Activated naive CD8-positive, alpha-beta T cell treated with anti-CD3 and anti-CD28 coated beads, Interleukin-2, amount 10 ng/mL, durations not matched to agents 7 days and 5 days (primary cell): Measurements from ENCODE around the gene INSRR. TPM values are rescaled to one million over a fixed set of nuclear protein-coding genes. Genes with fewer than 3 reads are reported as not detected.
A peak's percentile ranks its signal among the peaks of the same experiment; 100 is the strongest.

Source experiments
- ATAC-seq: fragments of 150-1000 bp; cut with Tn5 transposase; one replicate; pipeline ENCODE4 v1.10.0; 2021; ENCODE audit warnings: low read depth, moderate library complexity
- POLR2A ChIA-PET: fragments of 350-600 bp; sonication (Branson Sonifier 250); formaldehyde crosslinking; loops from one replicate; lab custom pipeline; 2021; ENCODE audit warnings: antibody characterized with exemption; lab: Charles Lee
- DNase-seq: peaks from one replicate; pipeline ENCODE4 v3.0.0; 2021
- H3K27ac Mint-ChIP-seq: one replicate; pipeline ENCODE4 v1.8.0; 2022; ENCODE audit warnings: mild to moderate bottlenecking, mixed read lengths
- H3K27me3 Mint-ChIP-seq: one replicate; pipeline ENCODE4 v1.8.0; 2022; ENCODE audit warnings: mild to moderate bottlenecking, moderate library complexity, mixed read lengths
- H3K36me3 Mint-ChIP-seq: one replicate; pipeline ENCODE4 v1.8.0; 2021; ENCODE audit warnings: mild to moderate bottlenecking, mixed read lengths
- H3K4me1 Mint-ChIP-seq: one replicate; pipeline ENCODE4 v1.8.0; 2021; ENCODE audit warnings: mixed read lengths
- H3K4me3 Mint-ChIP-seq: one replicate; pipeline ENCODE4 v1.8.0; 2022; ENCODE audit warnings: mild to moderate bottlenecking, moderate library complexity, mixed read lengths
- H3K9me3 Mint-ChIP-seq: one replicate; pipeline ENCODE4 v1.8.0; 2021; ENCODE audit warnings: mixed read lengths
- total RNA-seq, 2 experiments: library from RNA; stranded (reverse); gene quantifications; one replicate each; pipeline ENCODE4 v1.2.3, GENCODE V29; 2021

The INSRR gene
- total RNA-seq, 2 experiments from 2014 or later: 0.47 to 0.48 TPM

DNA sequence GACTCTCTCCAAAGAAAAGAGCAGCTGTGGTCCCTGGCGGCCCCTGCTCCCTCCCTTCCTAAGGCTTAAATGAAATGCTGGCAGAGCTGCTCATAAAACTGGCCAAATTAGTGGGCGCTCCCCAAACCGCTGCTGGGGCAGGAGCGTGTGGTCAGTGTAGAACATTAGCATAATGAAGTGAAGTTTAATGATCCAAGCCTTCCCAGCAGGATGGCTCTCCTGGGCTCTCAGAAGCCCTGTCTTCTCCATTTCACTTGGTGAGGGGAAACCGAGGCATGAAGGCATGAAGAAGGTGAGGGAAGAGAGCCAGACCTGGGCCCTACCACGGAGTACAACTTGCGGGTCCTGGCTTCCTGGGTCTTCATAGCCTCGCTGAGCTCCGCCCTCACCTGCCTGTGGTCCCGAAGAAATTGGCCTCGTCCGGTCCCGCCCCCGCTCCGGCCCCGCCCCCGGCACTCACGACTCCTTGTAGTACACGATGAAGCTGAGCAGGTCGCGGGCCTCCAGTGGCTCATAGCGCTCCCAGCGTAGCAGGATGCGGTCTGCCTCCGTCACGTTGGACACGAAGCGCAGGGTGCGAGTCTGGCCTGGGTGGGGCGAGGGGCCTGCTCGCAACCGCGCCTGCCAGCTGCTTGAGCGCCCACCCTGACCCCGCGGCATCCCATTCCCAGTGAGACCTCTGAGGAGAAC, 10.3 kb downstream of the INSRR start:
- POLR2A ChIA-PET: interaction anchor here (0.6 to 4.1 kb wide), 8 partner anchors 12 to 124 kb away, joined by 3 to 54 read pairs (median 4); partner anchors contain the start of genes INSRR, NTRK1, PRCC and SH2D2A

DNA sequence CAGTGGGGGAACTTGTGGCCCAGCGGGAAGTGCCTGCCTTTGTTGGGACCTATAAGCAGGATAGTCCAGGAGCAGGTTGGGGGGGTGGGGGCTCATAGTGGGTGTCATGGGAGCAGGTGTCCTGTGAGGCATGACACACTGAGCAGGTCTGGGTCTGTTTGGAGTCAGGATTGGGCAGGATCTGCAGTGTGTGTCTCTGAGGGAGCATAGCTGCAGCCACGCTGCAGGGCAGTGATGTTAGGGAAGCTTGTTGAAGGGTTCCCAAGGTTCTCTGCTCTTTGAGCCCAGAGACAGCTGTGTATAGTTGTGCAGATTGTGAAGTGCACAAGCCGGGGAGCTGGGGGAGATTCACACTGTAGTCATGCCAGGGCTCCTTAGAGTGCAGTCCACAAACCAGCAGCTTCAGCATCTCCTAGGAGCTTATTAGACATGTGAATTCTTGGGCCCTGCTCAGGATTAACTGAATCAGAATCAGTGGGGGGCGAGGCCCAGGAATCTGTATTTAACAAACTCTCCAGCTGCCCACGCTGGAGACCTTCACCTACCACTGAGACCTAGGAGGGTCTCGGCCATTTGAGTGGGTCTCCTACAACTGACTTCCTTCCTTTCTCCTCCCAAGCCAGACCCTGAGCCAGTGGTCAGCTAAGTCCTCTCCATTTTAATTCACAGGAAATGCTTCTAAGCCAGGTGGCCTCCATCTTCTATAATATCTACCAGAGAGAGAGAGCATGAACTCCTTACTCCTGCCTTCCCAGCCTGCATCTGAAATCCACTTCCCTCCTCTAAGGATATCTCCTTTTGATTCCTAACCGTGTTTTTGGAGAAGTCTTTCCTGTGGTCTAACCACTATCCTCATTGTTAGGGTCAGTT, 11.1 kb downstream of the INSRR start:
- Mint-ChIP-seq H3K4me3 (peak overlapping the region; percentile 79), H3K27me3 (peaks cover 34% of the 10 kb centered on the region), H3K36me3 (peaks cover 1% of the 10 kb centered on the region), H3K27ac (peak overlapping the region; percentile 67), H3K4me1 (peaks cover 27% of the 10 kb centered on the region), H3K9me3 (no peaks in the 10 kb centered on the region)
- DNase-seq (no peak), ATAC-seq (no peak)
- POLR2A ChIA-PET: interaction anchor here (0.6 to 4.1 kb wide), 9 partner anchors 12 to 123 kb away, joined by 3 to 54 read pairs (median 3); partner anchors contain the start of genes INSRR, NTRK1, PRCC and SH2D2A

More for the DNA sequence above, 10.3 kb downstream of the INSRR start:
- Mint-ChIP-seq H3K4me1 (peaks cover 31% of the 10 kb centered on the region), H3K27me3 (peaks cover 28% of the 10 kb centered on the region), H3K36me3 (peaks cover 1% of the 10 kb centered on the region), H3K9me3 (no peaks in the 10 kb centered on the region), H3K27ac (peak overlapping the region; percentile 81), H3K4me3 (peak overlapping the region; percentile 79)
- ATAC-seq: peak; percentile 91
- DNase-seq: peak; percentile 80

DNA sequence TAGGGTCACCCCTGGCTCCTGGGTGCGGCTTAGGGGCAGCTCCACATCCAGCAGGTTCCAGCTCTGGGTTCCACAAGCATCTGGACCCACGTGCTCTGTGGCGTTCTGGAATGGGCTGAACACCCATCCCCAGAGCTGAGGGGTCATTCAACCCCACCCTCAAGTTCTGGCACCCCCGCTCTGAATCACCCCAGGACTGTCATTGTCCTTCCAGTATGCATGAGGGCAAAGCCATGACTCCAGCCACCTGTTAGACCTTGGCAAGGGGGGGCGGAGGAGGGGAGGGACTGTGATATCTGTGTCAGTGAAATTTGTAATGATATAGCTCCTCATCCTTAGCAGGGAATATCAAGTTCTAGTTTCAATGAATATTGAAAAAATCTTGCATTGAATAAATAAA, 12.3 kb downstream of the INSRR start:
- H3K4me3 Mint-ChIP-seq: peak overlapping the region; percentile 59
- ATAC-seq (no peak), DNase-seq (no peak)
- H3K27me3 Mint-ChIP-seq: peaks cover 38% of the 10 kb centered on the region
- no peak overlapping the region for H3K27ac Mint-ChIP-seq
- peaks cover 27% of the 10 kb centered on the region for H3K4me1 Mint-ChIP-seq
- H3K36me3 Mint-ChIP-seq: peaks cover 1% of the 10 kb centered on the region
- POLR2A ChIA-PET: interaction anchor here (4.1 kb wide), 1 partner anchor 14 kb away, joined by 54 read pairs; the partner anchor contains the start of genes INSRR and NTRK1
- H3K9me3 Mint-ChIP-seq: no peaks in the 10 kb centered on the region

DNA sequence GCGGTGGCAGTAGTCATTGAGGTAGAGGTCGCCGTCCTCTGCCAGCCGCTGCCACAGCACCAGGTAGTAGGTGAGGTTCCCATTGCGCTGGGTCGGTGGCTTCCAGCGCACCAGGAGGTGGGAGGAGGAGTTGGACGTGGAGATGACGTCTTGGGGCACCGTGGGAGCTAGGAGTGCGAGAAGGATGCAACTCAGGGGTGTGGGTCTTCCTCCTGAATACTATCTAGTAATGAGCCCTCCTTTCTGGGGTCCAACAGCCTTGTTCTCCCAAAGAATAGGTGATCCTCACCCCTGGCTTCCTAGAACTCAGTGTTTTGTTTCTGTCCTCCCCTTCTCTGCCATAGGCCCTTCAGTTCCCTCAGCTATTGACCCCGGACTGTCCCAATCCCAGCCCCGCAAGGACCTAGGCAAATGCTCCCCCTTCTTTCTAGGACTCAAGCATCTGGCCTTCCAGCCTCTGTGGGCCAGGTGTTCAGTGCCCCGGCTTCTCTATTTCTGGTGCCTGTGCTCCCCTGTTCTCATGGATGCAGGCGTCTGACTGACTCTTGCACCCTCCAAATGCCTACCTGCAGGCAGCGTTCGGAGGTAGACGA, 12.9 kb downstream of the INSRR start:
- peaks cover 1% of the 10 kb centered on the region for H3K36me3 Mint-ChIP-seq
- POLR2A ChIA-PET: no interaction called here
- ATAC-seq (no peak), DNase-seq (no peak)
- peaks cover 27% of the 10 kb centered on the region for H3K4me1 Mint-ChIP-seq
- H3K27ac Mint-ChIP-seq: no peak overlapping the region
- peaks cover 38% of the 10 kb centered on the region for H3K27me3 Mint-ChIP-seq
- H3K4me3 Mint-ChIP-seq: peak overlapping the region; percentile 59
- no peaks in the 10 kb centered on the region for H3K9me3 Mint-ChIP-seq

DNA sequence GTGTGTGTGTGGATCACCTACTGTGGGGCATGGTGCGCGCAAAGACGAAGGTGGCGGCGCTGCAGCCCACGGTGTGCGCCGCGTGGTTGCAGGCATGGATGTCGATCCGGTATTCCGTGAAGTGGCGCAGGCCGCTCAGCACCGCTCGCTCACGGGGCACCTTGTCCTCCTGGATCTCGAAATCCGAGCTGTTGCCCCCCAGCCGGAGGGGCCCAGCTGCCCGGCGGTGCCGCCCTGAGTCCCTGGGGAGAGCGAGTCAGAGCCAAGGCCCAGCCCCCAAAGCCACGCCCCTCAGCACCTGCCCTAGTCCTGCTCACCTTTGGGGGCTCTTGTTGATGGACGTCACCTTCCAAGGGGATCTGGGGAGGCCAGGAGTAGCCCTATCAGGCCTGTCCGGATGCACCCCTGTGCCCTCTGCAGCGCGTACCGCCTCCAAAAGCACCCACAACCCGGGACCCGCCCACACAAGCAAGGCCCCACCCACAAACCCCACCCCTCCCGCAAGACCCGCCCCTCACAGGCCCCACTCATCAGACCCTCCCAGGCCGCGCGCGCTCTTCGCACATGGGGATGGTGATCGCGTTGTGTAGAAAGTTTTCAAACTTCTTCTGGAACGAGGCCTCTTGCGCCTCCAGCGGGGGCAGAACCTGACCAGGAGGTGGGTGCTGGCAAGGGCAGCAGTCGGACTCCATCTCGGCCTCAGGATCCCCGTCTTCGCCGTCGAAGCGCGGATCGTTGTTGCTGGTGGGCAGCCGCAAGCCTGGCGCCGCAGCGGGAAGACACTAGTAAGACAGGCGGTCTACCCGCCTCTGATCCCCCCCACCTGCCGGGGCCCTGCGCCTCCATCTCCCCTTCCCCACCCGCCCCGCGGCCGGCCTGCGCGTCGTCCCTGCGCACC, 13.6 kb downstream of the INSRR start:
- peak; percentile 64 for DNase-seq
- POLR2A ChIA-PET: interaction anchor here (1.0 kb wide), 1 partner anchor 29 kb away, joined by 3 read pairs; the partner anchor contains the start of gene SH2D2A

DNA sequence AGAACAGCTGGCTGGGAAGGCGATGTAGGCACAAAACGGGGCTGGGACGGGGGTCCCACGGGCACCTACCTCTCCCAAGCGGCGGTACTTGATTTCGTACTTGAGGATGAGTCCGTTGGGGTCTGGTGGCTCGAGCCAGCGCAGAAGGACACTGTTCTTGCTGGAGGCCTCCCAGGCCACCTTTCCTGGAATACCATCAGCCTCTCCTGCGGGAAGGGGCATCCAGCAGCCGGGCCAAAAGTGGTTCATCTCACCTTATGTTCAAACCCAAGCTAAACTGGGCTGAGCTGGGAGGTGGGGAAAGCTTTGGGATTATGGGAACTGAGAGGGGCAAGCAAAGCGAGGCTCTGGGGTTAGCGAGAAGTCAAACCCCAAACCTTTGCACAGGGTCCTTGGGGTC, 14.3 kb downstream of the INSRR start:
- ATAC-seq: no peak
- H3K4me1 Mint-ChIP-seq: peaks cover 27% of the 10 kb centered on the region
- H3K36me3 Mint-ChIP-seq: peaks cover 1% of the 10 kb centered on the region

More for the DNA sequence above, 13.6 kb downstream of the INSRR start:
- H3K4me1 Mint-ChIP-seq: peaks cover 27% of the 10 kb centered on the region
- ATAC-seq: peak; percentile 25
- H3K9me3 Mint-ChIP-seq: no peaks in the 10 kb centered on the region
- peak overlapping the region; percentile 69 for H3K4me3 Mint-ChIP-seq
- H3K27ac Mint-ChIP-seq: no peak overlapping the region
- H3K27me3 Mint-ChIP-seq: peaks cover 38% of the 10 kb centered on the region
- H3K36me3 Mint-ChIP-seq: peaks cover 1% of the 10 kb centered on the region

DNA sequence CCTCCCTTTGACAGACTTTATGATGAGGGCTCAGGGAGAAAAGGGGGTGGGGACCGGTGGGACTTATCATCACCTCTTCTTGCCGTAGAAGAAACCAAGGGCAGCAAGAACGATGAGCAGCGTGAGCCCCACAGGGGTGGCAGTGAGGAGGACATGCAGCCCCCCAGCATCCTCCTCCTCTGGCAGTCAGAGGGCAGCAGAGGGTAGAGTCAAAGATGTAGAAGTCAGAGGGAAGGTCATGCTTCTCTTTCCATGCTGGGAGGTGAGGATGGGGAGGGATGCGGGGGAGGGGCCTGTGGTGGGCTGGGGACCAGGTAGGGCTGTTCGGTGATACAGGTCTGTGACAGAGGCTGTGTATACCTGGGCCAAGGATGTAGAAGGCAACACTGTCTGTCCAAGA, 14.8 kb downstream of the INSRR start:
- no peaks in the 10 kb centered on the region for H3K9me3 Mint-ChIP-seq
- no peak overlapping the region for H3K27ac Mint-ChIP-seq
- DNase-seq (no peak), ATAC-seq (no peak)
- H3K4me3 Mint-ChIP-seq: peak overlapping the region; percentile 47
- H3K4me1 Mint-ChIP-seq: peaks cover 26% of the 10 kb centered on the region
- POLR2A ChIA-PET: interaction anchor here (1.0 kb wide), 1 partner anchor 27 kb away, joined by 3 read pairs; the partner anchor contains the start of gene SH2D2A
- H3K36me3 Mint-ChIP-seq: peaks cover 1% of the 10 kb centered on the region
- H3K27me3 Mint-ChIP-seq: peaks cover 38% of the 10 kb centered on the region

More for the DNA sequence above, 14.3 kb downstream of the INSRR start:
- H3K9me3 Mint-ChIP-seq: no peaks in the 10 kb centered on the region
- DNase-seq: no peak
- peak overlapping the region; percentile 69 for H3K4me3 Mint-ChIP-seq
- no peak overlapping the region for H3K27ac Mint-ChIP-seq
- POLR2A ChIA-PET: interaction anchor here (1.0 kb wide), 1 partner anchor 28 kb away, joined by 3 read pairs; the partner anchor contains the start of gene SH2D2A
- H3K27me3 Mint-ChIP-seq: peaks cover 38% of the 10 kb centered on the region

DNA sequence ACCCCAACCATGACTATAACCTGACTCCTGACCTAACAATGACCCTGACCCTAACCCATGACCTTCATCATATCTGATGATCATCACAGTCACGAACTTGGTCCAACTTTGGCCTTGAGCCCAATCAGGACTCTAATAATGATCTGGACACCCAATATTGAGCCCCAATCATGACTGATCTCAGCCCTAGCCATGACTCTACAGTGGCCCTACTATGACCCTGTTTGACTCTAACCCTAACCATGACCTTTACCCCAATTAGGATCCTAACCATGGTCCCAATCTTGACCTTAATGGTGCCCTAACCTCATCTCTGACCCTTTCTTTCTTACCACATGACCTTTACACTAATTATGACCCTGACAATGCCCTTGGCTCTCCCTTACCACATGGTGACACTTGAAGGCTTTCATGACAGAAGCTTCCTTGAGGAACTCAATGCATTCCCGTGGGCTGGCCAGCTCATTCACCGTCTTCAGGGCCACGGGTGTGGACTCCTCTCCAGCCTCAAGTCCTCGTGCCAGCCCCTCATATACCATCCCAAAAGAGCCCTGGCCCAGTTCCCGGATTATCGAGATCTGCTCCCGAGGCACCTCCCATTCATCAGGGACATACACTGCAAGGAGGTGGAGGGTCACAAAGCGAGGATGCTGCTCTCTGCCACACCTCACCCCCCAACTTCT, 16.2 kb downstream of the INSRR start:
- no peak for DNase-seq
- peaks cover 38% of the 10 kb centered on the region for H3K27me3 Mint-ChIP-seq
- no peaks in the 10 kb centered on the region for H3K9me3 Mint-ChIP-seq
- no peak overlapping the region for H3K27ac Mint-ChIP-seq
- peaks cover 21% of the 10 kb centered on the region for H3K4me1 Mint-ChIP-seq
- H3K36me3 Mint-ChIP-seq: peaks cover 1% of the 10 kb centered on the region
- POLR2A ChIA-PET: interaction anchor here (0.6 kb wide), 1 partner anchor 42 kb away, joined by 3 read pairs; no protein-coding TSS in a partner anchor
- ATAC-seq: no peak
- H3K4me3 Mint-ChIP-seq: no peak overlapping the region

DNA sequence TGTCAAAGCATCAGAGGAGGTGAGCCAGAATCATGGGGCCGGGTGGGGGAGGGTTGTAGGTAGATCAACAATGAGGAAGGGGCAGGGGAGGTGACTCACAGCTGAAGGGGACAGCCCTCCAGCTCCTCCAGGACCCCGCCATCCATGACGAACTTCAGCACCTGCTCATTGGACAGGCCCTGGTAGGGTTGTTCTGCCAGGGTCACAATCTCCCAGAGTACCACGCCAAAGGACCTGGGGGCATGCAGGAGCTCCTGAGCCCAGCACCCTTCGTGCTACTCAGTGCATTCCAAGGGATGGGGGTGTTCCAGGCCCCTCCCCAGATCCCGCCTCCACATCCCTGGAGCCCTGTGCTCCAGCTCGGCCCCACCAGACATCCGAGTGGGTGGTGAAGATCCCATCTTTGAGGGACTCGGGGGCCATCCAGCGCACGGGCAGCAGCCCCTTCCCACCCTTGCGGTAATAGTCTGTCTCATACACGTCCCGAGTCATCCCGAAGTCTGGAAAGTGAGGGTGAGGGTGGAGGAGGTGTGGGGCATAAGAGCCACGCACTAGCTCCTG, 17.5 kb downstream of the INSRR start:
- Mint-ChIP-seq H3K27ac (no peak overlapping the region), H3K9me3 (no peaks in the 10 kb centered on the region), H3K4me3 (no peak overlapping the region), H3K27me3 (peaks cover 33% of the 10 kb centered on the region), H3K4me1 (peaks cover 17% of the 10 kb centered on the region), H3K36me3 (peaks cover 1% of the 10 kb centered on the region)
- POLR2A ChIA-PET: interaction anchor here (1.0 to 1.2 kb wide), 2 partner anchors 24 to 49 kb away, joined by 3 to 5 read pairs; partner anchors contain the start of gene SH2D2A
- no peak for ATAC-seq
- DNase-seq: no peak

DNA sequence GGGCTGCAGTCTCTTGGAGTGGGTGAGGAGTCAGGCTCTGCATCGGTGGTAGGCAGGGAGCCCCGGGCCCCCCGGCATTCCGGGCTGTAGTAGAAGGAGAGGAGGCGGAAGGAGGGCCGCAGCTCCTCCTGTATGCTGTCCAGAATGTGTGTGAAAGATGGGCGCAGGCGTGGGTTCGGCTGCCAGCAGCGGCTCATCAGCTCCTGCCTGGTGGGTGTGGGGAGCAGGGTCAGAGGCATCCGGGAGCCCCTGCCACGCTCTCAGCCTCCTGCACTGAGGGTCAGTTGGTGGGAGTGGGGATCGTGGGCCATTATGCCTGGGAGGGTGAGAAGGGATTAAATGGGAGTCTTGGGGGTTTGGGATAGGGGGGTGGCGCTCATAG, 18.0 kb downstream of the INSRR start:
- POLR2A ChIA-PET: interaction anchor here (0.7 to 1.2 kb wide), 3 partner anchors 24 to 50 kb away, joined by 3 to 5 read pairs (median 3); partner anchors contain the start of gene SH2D2A
- DNase-seq: no peak
- peaks cover 22% of the 10 kb centered on the region for H3K4me1 Mint-ChIP-seq
- no peaks in the 10 kb centered on the region for H3K9me3 Mint-ChIP-seq
- H3K36me3 Mint-ChIP-seq: peaks cover 1% of the 10 kb centered on the region
- no peak overlapping the region for H3K4me3 Mint-ChIP-seq
- H3K27ac Mint-ChIP-seq: no peak overlapping the region
- ATAC-seq: no peak
- peaks cover 28% of the 10 kb centered on the region for H3K27me3 Mint-ChIP-seq

DNA sequence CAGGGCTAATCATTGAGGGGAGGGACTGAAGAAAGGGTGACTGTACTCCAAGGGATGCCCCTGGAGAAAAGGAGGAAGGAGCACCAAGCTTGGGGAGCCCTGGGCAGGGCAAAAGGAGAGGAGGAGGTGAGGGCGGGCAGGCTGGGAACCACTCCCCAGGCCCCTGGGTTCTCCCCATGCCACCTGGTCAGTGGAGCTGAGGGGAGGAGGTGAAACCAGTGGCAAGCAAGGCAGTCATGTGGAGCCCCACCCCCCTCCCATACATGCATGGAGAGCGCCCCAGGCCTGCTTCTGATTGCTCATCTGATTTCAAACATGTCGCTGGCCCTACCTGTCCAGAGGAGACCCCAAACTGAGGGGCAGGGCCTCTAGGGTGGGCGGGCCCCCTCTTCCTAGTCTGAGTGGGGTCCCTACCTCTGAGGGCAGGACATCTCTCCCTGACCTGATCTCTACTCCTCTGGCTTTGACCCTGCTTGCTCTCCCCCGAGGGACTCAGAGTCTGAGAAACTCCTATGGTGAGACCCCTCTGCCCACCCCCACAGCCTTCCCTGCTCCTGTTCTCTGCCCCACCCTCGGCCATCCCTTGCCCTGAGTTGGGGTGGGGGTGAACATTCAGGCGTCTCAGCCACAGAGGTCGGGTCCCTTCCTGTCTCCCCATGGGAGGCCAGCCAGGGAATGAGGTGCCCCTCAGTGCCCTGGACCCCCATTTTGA, 18.6 kb downstream of the INSRR start:
- ATAC-seq: no peak
- Mint-ChIP-seq H3K27me3 (peaks cover 24% of the 10 kb centered on the region), H3K4me3 (no peak overlapping the region), H3K4me1 (peaks cover 22% of the 10 kb centered on the region), H3K27ac (no peak overlapping the region), H3K36me3 (no peaks in the 10 kb centered on the region), H3K9me3 (no peaks in the 10 kb centered on the region)
- no peak for DNase-seq
- POLR2A ChIA-PET: interaction anchor here (0.7 to 1.2 kb wide), 2 partner anchors 23 to 42 kb away, joined by 3 to 5 read pairs; partner anchors contain the start of gene SH2D2A
